H9 (cell line): ENCODE results near the gene MSH6. TPM values are rescaled to one million over a fixed set of nuclear protein-coding genes. Genes with fewer than 3 reads are reported as not detected.

Source experiments
- DNase-seq: peaks from one replicate; pipeline ENCODE4 v3.0.0-alpha.2; 2017
- H2AFZ ChIP-seq: one replicate; pipeline ENCODE4 v1.6.1; 2013; ENCODE audit warnings: mild to moderate bottlenecking, low read length, control low read depth, moderate library complexity
- H2AK5ac ChIP-seq: 2 replicates; pipeline ENCODE4 v1.6.1; 2013; ENCODE audit warnings: low read length, control low read depth, mixed read lengths; ENCODE audit not compliant: insufficient read length
- H2BK120ac ChIP-seq: one replicate; pipeline ENCODE4 v1.6.1; 2013; ENCODE audit warnings: low read depth, mild to moderate bottlenecking, low read length, control low read depth, inconsistent platforms; ENCODE audit not compliant: poor library complexity, severe bottlenecking
- H2BK12ac ChIP-seq: 2 replicates; pipeline ENCODE4 v1.6.1; 2013; ENCODE audit warnings: low read length, control low read depth, mixed read lengths, low read depth; ENCODE audit not compliant: insufficient read length
- H2BK15ac ChIP-seq: 2 replicates; pipeline ENCODE4 v1.6.1; 2013; ENCODE audit warnings: low read depth, low read length, control low read depth
- H2BK20ac ChIP-seq: one replicate; pipeline ENCODE4 v1.6.1; 2013; ENCODE audit warnings: low read depth, mild to moderate bottlenecking, low read length, control low read depth, inconsistent platforms; ENCODE audit not compliant: poor library complexity, severe bottlenecking
- H2BK5ac ChIP-seq: 2 replicates; pipeline ENCODE4 v1.6.1; 2013; ENCODE audit warnings: low read length, control low read depth, mixed read lengths; ENCODE audit not compliant: insufficient read length
- H3K14ac ChIP-seq: 2 replicates; pipeline ENCODE4 v1.6.1; 2013; ENCODE audit warnings: low read length, control low read depth; ENCODE audit not compliant: insufficient read depth
- H3K18ac ChIP-seq: 2 replicates; pipeline ENCODE4 v1.6.1; 2013; ENCODE audit warnings: low read depth, mild to moderate bottlenecking, mixed read lengths, low read length, control low read depth; ENCODE audit not compliant: insufficient read length
- H3K23ac ChIP-seq: 2 replicates; pipeline ENCODE4 v1.6.1; 2013; ENCODE audit warnings: low read length, control low read depth, mixed read lengths, low read depth; ENCODE audit not compliant: insufficient read length
- H3K23me2 ChIP-seq: 2 replicates; pipeline ENCODE4 v1.6.1; 2013; ENCODE audit warnings: low read depth, mild to moderate bottlenecking, mixed read lengths, low read length, control low read depth; ENCODE audit not compliant: insufficient read length, poor library complexity, severe bottlenecking
- H3K27ac ChIP-seq: 2 replicates; pipeline ENCODE4 v1.5.1; 2013; ENCODE audit warnings: low read length, control low read depth, mixed read lengths, low read depth; ENCODE audit not compliant: insufficient read length
- H3K27me3 ChIP-seq: 2 replicates; pipeline ENCODE4 v1.6.1; 2013; ENCODE audit warnings: low read length, control low read depth, inconsistent platforms; ENCODE audit not compliant: insufficient read depth
- H3K4ac ChIP-seq: 2 replicates; pipeline ENCODE4 v1.6.1; 2013; ENCODE audit warnings: low read depth, mild to moderate bottlenecking, control low read depth, inconsistent platforms, low read length, moderate library complexity
- H3K4me1 ChIP-seq: 2 replicates; pipeline ENCODE4 v1.6.1; 2013; ENCODE audit warnings: low read length, control low read depth, inconsistent platforms; ENCODE audit not compliant: insufficient read depth
- H3K4me2 ChIP-seq: 2 replicates; pipeline ENCODE4 v1.6.1; 2013; ENCODE audit warnings: low read length, control low read depth, mixed read lengths; ENCODE audit not compliant: insufficient read length, insufficient read depth
- H3K56ac ChIP-seq: 2 replicates; pipeline ENCODE4 v1.6.1; 2013; ENCODE audit warnings: low read depth, mild to moderate bottlenecking, mixed read lengths, low read length, control low read depth; ENCODE audit not compliant: insufficient read length
- H3K79me1 ChIP-seq: 2 replicates; pipeline ENCODE4 v1.6.1; 2013; ENCODE audit warnings: low read depth, mild to moderate bottlenecking, moderate library complexity, low read length, control low read depth, inconsistent platforms; ENCODE audit not compliant: insufficient read depth, poor library complexity, severe bottlenecking
- H3K79me2 ChIP-seq: 2 replicates; pipeline ENCODE4 v1.6.1; 2013; ENCODE audit warnings: low read length, control low read depth, inconsistent platforms; ENCODE audit not compliant: insufficient read depth
- H3K9ac ChIP-seq: 2 replicates; pipeline ENCODE4 v1.6.1; 2013; ENCODE audit warnings: low read length, control low read depth, mixed read lengths; ENCODE audit not compliant: insufficient read length; ENCODE audit errors: extremely low read depth
- H3K9me3 ChIP-seq: one replicate; pipeline ENCODE4 v1.6.1; 2013; ENCODE audit warnings: low read depth, low read length, inconsistent platforms; ENCODE audit not compliant: control insufficient read depth
- H3T11ph ChIP-seq: one replicate; pipeline ENCODE4 v1.6.1; 2013; ENCODE audit warnings: mild to moderate bottlenecking, low read length, control low read depth, inconsistent platforms
- H4K20me1 ChIP-seq: one replicate; pipeline ENCODE4 v1.6.1; 2013; ENCODE audit not compliant: control insufficient read depth, insufficient read length, insufficient read depth
- H4K5ac ChIP-seq: 2 replicates; pipeline ENCODE4 v1.6.1; 2013; ENCODE audit warnings: low read depth, mild to moderate bottlenecking, mixed read lengths, low read length, control low read depth; ENCODE audit not compliant: insufficient read length
- H4K8ac ChIP-seq: replicated peaks from 2 replicates; pipeline ENCODE4 v1.6.1; 2013; ENCODE audit warnings: low read length, control low read depth, mixed read lengths, low read depth; ENCODE audit not compliant: insufficient read length
- H4K91ac ChIP-seq: 2 replicates; pipeline ENCODE4 v1.6.1; 2013; ENCODE audit warnings: low read depth, mild to moderate bottlenecking, moderate library complexity, mixed read lengths, low read length, control low read depth; ENCODE audit not compliant: insufficient read length
- H3K27ac Mint-ChIP-seq, 3 experiments: 2 replicates in 2 of 3; 3 replicates in 1 of 3; pipeline ENCODE4 v1.8.0; 2020 to 2021; ENCODE audit warnings: mixed read lengths in 3 of 3, mild to moderate bottlenecking in 1 of 3, moderate library complexity in 1 of 3
- H3K27me3 Mint-ChIP-seq: 2 replicates; pipeline ENCODE4 v1.8.0; 2021; ENCODE audit warnings: low read depth, mild to moderate bottlenecking, moderate library complexity, mixed read lengths
- H3K36me3 Mint-ChIP-seq, 3 experiments: 2 replicates in 2 of 3; 3 replicates in 1 of 3; pipeline ENCODE4 v1.8.0; 2020 to 2021; ENCODE audit warnings: low read depth in 3 of 3, mixed read lengths in 3 of 3; ENCODE audit not compliant: insufficient read depth in 1 of 3
- H3K4me1 Mint-ChIP-seq, 2 experiments: 2 replicates each; pipeline ENCODE4 v1.8.0; 2020; ENCODE audit warnings: mixed read lengths in 2 of 2
- H3K4me3 Mint-ChIP-seq, 2 experiments: 2 replicates in 1 of 2; 3 replicates in 1 of 2; pipeline ENCODE4 v1.8.0; 2020 to 2021; ENCODE audit warnings: mild to moderate bottlenecking in 2 of 2, mixed read lengths in 2 of 2, moderate library complexity in 1 of 2
- H3K9me3 Mint-ChIP-seq, 2 experiments: 2 replicates in 1 of 2; 3 replicates in 1 of 2; pipeline ENCODE4 v1.8.0; 2020; ENCODE audit warnings: mild to moderate bottlenecking in 2 of 2, mixed read lengths in 2 of 2, moderate library complexity in 1 of 2
- WGBS: extraction: QIAGEN DNeasy Blood & Tissue Kit; methylation state at CpG from one replicate; pipeline ENCODE4 v1.1.7; 2013; ENCODE audit warnings: missing lambda C conversion rate, low lambda C conversion rate, mixed read lengths; ENCODE audit not compliant: insufficient read length; ENCODE audit errors: extremely low coverage; 5-methylcytosine and 5-hydroxymethylcytosine counted together
- total RNA-seq: library from RNA; stranded (reverse); gene quantifications from 2 replicates; pipeline ENCODE4 v1.2.1, GENCODE V29; 2021
- TF ChIP-seq, protein P1 (sequence below): fragments of 200-600 bp; sonication (generic); conservative IDR thresholded peaks from 3 replicates; pipeline ENCODE4 v1.8.0; 2021; ENCODE audit warnings: antibody characterized with exemption, mild to moderate bottlenecking

The MSH6 gene
- total RNA-seq, 1 experiment from 2014 or later, result 303 TPM

DNA sequence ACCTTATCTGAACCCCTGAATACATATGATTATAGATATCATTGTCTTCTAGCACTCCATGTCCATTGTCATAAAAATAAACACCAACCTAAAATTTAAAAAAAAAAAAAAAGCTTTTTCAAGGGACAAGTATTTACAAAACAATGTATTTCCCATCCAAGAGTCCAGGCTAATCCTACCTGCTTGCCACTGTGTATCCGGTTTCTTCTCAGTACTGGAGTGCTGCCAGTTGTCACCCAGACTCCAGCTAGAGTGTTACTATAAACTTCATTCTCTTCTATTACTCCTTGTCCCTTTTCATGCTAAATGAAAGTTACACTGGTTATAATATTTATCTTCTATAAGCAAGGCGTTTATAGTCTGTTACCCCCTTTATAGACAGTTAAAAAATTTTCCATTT, 35.8 kb downstream of the MSH6 start:
- Histone ChIP-seq H3T11ph (no peak overlapping the region), H3K14ac (no peak overlapping the region), H2BK20ac (no peak overlapping the region), H3K23ac (no peak overlapping the region), H4K91ac (no peak overlapping the region), H4K20me1 (no peaks in the 10 kb centered on the region), H2BK120ac (no peak overlapping the region), H2BK12ac (no peak overlapping the region), H3K79me2 (no peaks in the 10 kb centered on the region), H3K4me2 (no peak overlapping the region), H4K5ac (no peak overlapping the region), H3K27me3 (no peaks in the 10 kb centered on the region), H2AK5ac (no peak overlapping the region), H3K9me3 (no peaks in the 10 kb centered on the region), H2AFZ (no peak overlapping the region), H4K8ac (no peak overlapping the region), H3K27ac (no peak overlapping the region), H3K18ac (no peak overlapping the region), H3K4ac (no peak overlapping the region), H3K4me1 (no peaks in the 10 kb centered on the region), H3K56ac (no peak overlapping the region), H2BK15ac (no peak overlapping the region), H3K9ac (no peak overlapping the region), H3K23me2 (no peaks in the 10 kb centered on the region), H3K79me1 (no peaks in the 10 kb centered on the region), H2BK5ac (no peak overlapping the region)
- Mint-ChIP-seq H3K4me1 (no peaks in the 10 kb centered on the region), H3K4me3 (no peak overlapping the region), H3K27ac (no peak overlapping the region), H3K27me3 (no peaks in the 10 kb centered on the region), H3K36me3 (peaks cover 37 to 83% (median 80%) of the 10 kb centered on the region in 3 experiments), H3K9me3 (no peaks in the 10 kb centered on the region)
- no CpG with 5 or more reads among the region's 2 CpGs for WGBS
- no peak for DNase-seq
- TF ChIP-seq, protein P1, sequence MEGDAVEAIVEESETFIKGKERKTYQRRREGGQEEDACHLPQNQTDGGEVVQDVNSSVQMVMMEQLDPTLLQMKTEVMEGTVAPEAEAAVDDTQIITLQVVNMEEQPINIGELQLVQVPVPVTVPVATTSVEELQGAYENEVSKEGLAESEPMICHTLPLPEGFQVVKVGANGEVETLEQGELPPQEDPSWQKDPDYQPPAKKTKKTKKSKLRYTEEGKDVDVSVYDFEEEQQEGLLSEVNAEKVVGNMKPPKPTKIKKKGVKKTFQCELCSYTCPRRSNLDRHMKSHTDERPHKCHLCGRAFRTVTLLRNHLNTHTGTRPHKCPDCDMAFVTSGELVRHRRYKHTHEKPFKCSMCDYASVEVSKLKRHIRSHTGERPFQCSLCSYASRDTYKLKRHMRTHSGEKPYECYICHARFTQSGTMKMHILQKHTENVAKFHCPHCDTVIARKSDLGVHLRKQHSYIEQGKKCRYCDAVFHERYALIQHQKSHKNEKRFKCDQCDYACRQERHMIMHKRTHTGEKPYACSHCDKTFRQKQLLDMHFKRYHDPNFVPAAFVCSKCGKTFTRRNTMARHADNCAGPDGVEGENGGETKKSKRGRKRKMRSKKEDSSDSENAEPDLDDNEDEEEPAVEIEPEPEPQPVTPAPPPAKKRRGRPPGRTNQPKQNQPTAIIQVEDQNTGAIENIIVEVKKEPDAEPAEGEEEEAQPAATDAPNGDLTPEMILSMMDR, result no peak
